ENCODE results near the gene FUNDC1.
"Not testable (repeated sequence)": the region's sequence is repeated elsewhere in the genome, so short reads cannot be mapped to it uniquely, and the experiment has no call there.

FUNDC1 gene, protein sequence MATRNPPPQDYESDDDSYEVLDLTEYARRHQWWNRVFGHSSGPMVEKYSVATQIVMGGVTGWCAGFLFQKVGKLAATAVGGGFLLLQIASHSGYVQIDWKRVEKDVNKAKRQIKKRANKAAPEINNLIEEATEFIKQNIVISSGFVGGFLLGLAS
- total RNA-seq, result 1.3 to 11.4 (median 8.3) reads per million in 9 experiments

DNA sequence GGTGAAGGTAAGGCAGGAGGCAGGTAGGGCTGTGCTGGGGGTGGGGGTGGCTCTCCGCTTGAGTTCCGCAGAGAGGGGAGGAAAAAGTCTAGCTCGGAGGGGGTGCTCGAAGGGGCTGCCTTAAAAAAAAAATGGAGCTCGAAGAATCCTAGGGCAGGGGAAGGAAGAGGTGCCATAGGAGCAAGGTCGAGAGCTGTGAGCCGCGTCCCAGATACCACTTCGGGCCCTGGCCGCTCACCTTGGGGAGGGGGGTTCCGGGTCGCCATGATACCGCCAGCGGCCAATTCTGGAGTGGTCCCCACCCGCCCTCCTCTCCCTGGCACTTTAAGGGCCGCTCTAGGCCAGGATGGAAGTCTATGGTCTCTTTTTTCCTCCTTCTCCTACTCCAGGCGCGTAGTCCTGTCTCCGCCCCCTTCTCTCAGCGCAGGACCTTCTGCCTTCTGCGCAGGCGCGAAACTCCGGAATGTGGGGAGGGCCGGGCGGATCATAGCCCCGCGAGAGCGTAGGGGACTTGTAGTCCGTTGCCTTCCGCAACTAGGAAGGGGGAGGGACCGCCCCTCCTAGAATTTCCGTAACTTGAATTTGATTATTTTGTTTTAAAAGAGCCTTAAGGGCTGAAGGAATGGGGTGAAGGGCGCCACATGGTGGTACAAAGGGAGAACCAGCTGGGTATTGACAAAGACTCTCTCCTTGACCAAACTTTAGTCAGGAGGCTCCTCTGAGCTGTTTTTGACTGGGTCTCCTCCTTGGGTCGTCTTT, at the start of gene FUNDC1:
Gene FUNDC1 (minus strand): TSS at position 293 of the 759 bp plus-strand sequence. CDS start 27 bp downstream, at position 266.
- peak within 1 kb of the TSS; percentile 87 to 88 for H3K4me3 Mint-ChIP-seq
- peak; percentile 95 for ATAC-seq (replicated peaks)
- H3K27ac Mint-ChIP-seq, result peak within 1 kb of the TSS; percentile 90
- peaks cover 8% of the 10 kb centered on the region for H3K36me3 Mint-ChIP-seq (ENCODE audit: insufficient read depth)
- no peaks in the 10 kb centered on the region for H3K27me3 Mint-ChIP-seq
- H3K9me3 Mint-ChIP-seq, result no peaks in the 10 kb centered on the region
- DNase-seq, result peak; percentile 82 to 83 (median 83)
- peaks cover 12 to 18% of the 10 kb centered on the region in 2 donors for H3K4me1 Mint-ChIP-seq (ENCODE audit: low read depth in 2 of 2)

DNA sequence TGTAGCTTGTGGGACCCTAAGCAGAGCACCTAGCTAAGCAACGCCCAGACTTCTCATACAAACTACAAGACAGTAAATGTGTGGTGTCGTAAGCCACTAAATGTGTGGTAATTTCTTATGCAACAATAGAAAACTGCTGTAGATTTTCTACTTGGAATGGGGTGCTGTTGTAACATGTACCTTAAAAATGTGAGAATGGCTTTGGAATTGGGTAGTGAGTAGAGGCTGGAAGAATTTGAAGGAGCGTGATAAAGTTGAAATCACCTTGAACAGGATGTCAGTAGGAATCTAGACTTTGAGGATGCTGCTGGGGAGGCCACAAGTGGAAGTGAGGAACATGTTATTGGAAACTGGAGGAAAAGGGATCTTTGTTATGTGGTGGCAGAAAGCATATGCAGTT, 43.2 kb upstream of the FUNDC1 start:
- no peak for ATAC-seq (replicated peaks)
- DNase-seq, result no peak
- Mint-ChIP-seq H3K9me3 (no peaks in the 10 kb centered on the region), H3K27me3 (no peaks in the 10 kb centered on the region), H3K27ac (no peak overlapping the region), H3K4me1 (ENCODE audit: low read depth in 2 of 2) (no peaks in the 10 kb centered on the region), H3K36me3 (ENCODE audit: insufficient read depth) (no peaks in the 10 kb centered on the region), H3K4me3 (no peak overlapping the region)

DNA sequence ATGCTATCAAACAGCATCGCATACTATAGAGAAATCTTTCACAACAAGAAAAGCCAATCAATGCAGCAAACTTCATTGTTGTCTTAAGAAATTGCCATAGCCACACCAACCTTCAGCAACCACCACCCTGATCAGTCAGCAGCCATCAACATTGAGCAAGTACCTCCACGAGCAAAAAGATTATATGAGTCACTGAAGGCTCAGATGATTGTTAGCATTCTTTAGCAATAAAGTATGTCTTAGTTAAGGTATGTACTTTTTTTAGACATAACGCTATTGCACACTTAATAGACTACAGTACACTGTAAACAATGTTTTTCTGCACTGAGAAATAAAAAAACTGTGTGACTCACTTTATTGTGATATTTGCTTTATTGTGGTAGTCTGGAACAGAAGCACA, 37.8 kb upstream of the FUNDC1 start:
- H3K4me3 Mint-ChIP-seq, result no peak overlapping the region
- H3K4me1 Mint-ChIP-seq (ENCODE audit: low read depth in 2 of 2), result no peaks in the 10 kb centered on the region
- H3K27me3 Mint-ChIP-seq, result no peaks in the 10 kb centered on the region
- no peaks in the 10 kb centered on the region for H3K36me3 Mint-ChIP-seq (ENCODE audit: insufficient read depth)
- no peaks in the 10 kb centered on the region for H3K9me3 Mint-ChIP-seq
- ATAC-seq (replicated peaks) (no peak), DNase-seq (no peak)
- H3K27ac Mint-ChIP-seq, result no peak overlapping the region

DNA sequence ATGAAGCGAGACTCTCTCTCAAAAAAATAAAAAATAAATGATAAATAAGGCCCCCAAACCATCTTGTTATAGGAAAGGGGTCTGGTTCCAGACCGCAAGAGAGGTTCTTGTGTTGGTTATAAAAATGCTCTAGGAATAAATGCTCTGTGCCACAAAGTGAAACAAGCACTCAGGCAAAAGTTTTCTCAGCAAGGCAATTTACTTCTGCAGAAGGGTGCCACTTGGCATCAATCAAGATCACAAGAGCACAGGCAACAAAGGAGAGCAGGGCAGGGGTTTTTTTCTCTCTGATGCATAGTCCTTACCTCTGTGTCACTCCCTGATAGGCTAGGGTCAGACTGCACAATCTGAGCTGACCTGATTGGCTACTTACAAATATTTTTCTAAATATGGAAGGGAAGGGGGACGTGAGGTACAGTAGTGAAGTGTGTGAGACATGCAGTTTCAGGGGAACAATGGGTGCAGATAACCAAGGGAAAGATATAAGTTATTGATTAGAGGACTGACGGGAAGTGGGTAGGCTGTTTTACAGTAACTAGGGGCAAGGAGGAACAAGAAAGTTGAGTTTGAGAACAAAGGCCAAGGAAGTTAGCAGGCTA, 29.8 kb upstream of the FUNDC1 start:
- DNase-seq, result no peak
- H3K4me3 Mint-ChIP-seq, result no peak overlapping the region
- ATAC-seq (replicated peaks), result no peak
- H3K27ac Mint-ChIP-seq, result no peak overlapping the region
- no peaks in the 10 kb centered on the region for H3K4me1 Mint-ChIP-seq (ENCODE audit: low read depth in 2 of 2)
- no peaks in the 10 kb centered on the region for H3K27me3 Mint-ChIP-seq
- H3K36me3 Mint-ChIP-seq (ENCODE audit: insufficient read depth), result no peaks in the 10 kb centered on the region
- H3K9me3 Mint-ChIP-seq, result peaks cover 0 to 4% of the 10 kb centered on the region in 2 donors

DNA sequence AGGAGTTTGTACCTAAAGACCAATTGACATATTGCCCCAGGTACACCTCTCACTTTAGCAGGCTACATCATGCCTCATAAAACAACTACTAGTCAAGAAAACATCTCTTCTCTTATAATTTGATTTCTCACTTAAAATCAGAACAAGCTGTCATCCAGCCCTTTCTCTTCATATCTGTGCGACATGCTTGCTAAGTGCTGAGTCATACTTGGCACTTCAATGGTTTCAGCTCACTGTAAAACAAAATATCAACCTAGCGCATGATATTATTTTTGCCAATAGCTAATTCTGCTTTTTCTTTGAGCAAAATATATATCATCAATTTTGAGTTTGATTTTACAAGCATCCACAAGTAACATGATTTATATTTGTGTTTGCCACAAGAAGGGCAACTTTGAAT, 27.9 kb upstream of the FUNDC1 start:
- H3K36me3 Mint-ChIP-seq (ENCODE audit: insufficient read depth), result no peaks in the 10 kb centered on the region
- DNase-seq, result no peak
- no peak overlapping the region for H3K4me3 Mint-ChIP-seq
- H3K4me1 Mint-ChIP-seq (ENCODE audit: low read depth in 2 of 2), result no peaks in the 10 kb centered on the region
- ATAC-seq (replicated peaks), result no peak
- no peak overlapping the region for H3K27ac Mint-ChIP-seq
- no peaks in the 10 kb centered on the region for H3K27me3 Mint-ChIP-seq
- peaks cover 0 to 4% of the 10 kb centered on the region in 2 donors for H3K9me3 Mint-ChIP-seq

DNA sequence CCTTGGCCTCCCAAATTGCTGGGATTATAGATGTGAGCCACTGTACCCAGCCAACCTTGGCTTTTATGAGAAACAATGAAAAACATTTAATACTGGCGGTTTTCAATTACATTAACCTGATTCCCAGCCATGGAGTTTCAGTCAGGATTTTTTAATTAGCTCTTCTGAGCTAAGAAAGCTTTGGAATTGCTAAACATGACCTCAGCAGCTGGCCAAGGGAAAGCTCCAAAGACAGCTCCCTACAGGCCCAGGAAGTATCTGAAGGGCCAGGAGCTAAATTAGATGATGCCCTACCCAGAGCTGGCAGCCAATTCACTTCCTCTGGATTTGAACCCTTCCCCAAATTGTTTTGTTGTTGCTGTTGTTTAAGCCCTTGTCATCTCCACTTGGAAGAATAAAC, 26.5 kb upstream of the FUNDC1 start:
- Mint-ChIP-seq H3K36me3 (ENCODE audit: insufficient read depth) (no peaks in the 10 kb centered on the region), H3K27ac (no peak overlapping the region), H3K4me1 (ENCODE audit: low read depth in 2 of 2) (no peaks in the 10 kb centered on the region), H3K4me3 (no peak overlapping the region), H3K9me3 (peaks cover 0 to 4% of the 10 kb centered on the region in 2 donors), H3K27me3 (no peaks in the 10 kb centered on the region)
- DNase-seq, result no peak
- ATAC-seq (replicated peaks), result no peak

DNA sequence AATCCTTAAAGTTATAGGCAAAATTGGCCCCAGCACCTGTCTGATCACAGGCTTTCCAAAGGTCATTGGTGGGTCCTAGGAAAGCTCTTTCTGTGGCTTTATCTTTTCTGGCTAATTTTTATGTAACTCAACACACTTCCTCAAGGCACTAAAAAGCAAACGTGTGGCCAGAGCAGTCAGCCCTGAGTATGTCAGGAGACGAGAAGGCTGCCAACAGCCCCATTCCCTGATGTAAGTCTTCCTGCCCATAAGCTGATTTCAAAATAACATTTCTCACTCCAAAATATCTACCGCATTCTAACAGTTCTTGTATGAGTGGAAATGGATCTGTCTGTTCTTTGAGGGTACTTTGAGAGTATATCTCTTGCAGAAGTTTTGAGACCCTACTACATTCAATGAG, 25.5 kb upstream of the FUNDC1 start:
- Mint-ChIP-seq H3K9me3 (peaks cover 0 to 4% of the 10 kb centered on the region in 2 donors), H3K4me3 (no peak overlapping the region), H3K4me1 (ENCODE audit: low read depth in 2 of 2) (no peaks in the 10 kb centered on the region), H3K27ac (no peak overlapping the region), H3K27me3 (no peaks in the 10 kb centered on the region), H3K36me3 (ENCODE audit: insufficient read depth) (no peaks in the 10 kb centered on the region)
- DNase-seq (no peak), ATAC-seq (replicated peaks) (no peak)

DNA sequence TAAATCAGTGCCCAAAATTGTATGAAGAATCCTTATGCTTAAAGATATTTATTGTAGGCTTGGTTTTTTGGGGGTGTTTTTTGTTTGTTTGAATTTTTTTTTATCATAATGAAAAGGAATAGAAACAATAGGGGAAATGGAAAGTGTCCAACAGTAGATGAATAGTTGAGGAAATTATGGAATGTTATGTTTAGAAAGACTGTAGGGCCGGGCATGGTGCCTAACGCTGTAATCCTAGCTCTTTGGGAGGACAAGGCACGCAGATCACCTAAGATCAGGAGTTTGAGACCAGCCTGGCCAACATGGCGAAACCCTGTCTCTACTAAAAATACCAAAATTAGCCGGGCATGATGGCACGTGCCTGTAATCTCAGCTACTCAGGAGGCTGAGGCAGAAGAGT, 19.2 kb upstream of the FUNDC1 start:
- H3K36me3 Mint-ChIP-seq (ENCODE audit: insufficient read depth); H3K27me3 Mint-ChIP-seq; DNase-seq; H3K9me3 Mint-ChIP-seq; H3K4me3 Mint-ChIP-seq; ATAC-seq (replicated peaks); H3K27ac Mint-ChIP-seq; H3K4me1 Mint-ChIP-seq (ENCODE audit: low read depth in 2 of 2): not testable (repeated sequence)

DNA sequence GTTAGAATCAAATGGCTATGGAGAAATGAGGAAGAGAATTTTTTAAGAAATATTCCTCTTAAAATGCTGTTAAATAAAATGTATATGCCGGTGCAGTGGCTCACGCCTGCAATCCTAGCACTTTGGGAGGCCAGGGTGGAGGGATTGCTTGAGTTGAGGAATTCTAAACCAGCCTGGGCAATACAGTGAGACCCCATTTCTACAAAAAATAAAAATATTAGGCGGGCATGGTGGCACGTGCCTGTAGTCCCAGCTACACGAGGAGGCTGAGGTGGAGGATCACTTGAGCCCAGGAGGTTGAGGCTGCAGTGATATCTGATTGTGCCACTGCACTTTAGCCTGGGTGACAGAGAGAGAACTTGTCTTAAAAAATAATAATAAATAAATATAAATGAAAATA, 7.9 kb upstream of the FUNDC1 start:
- H3K27ac Mint-ChIP-seq, result no peak overlapping the region
- H3K4me3 Mint-ChIP-seq, result no peak overlapping the region
- ATAC-seq (replicated peaks), result no peak
- no peaks in the 10 kb centered on the region for H3K4me1 Mint-ChIP-seq (ENCODE audit: low read depth in 2 of 2)
- no peaks in the 10 kb centered on the region for H3K27me3 Mint-ChIP-seq
- DNase-seq, result no peak
- no peaks in the 10 kb centered on the region for H3K36me3 Mint-ChIP-seq (ENCODE audit: insufficient read depth)
- H3K9me3 Mint-ChIP-seq, result no peaks in the 10 kb centered on the region

DNA sequence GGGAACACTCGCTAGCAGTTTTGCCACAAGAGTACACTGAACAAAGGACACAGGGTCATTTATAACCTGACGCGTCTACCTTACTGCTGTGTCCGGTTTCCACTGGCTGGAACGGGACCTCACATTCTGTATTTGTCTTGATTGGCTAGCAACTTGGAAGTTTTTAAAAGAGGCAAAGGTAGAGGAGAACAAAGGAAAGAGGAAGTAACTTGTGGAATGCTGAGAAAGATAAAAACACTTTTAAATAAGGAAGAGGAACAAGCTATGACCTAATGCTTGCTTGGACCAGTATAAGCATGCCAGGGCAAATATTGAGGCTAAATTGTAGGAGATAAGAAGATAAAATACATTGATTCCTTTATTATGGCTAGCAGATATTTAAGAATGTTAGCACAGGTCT, 2.8 kb upstream of the FUNDC1 start:
- H3K4me3 Mint-ChIP-seq; H3K27ac Mint-ChIP-seq; H3K36me3 Mint-ChIP-seq (ENCODE audit: insufficient read depth); H3K9me3 Mint-ChIP-seq; DNase-seq; ATAC-seq (replicated peaks); H3K27me3 Mint-ChIP-seq: not testable (repeated sequence)
- H3K4me1 Mint-ChIP-seq (ENCODE audit: low read depth in 2 of 2), result peaks cover 8 to 13% of the 10 kb centered on the region in 2 donors

DNA sequence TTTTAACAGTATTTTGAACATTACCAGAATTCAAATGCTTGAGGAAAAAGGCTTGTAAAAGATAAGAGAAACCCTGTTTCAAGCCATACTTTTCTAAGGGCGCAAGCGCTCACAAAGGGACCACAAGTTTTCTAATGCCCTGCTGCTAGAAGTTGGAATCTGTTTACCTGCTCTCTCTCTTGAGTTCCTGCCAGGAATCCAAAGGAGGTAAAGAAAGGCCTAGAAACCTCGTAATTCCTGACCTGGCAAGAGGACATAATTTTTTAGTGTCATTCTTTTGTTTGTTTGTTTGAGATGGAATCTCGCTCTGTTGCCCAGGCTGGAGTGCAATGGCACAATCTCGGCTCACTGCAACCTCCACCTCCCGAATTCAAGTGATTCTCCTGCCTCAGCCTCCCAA, 1.4 kb upstream of the FUNDC1 start:
- ATAC-seq (replicated peaks) (no peak), DNase-seq (no peak)
- Mint-ChIP-seq H3K27ac (no peak overlapping the region), H3K36me3 (ENCODE audit: insufficient read depth) (peaks cover 8% of the 10 kb centered on the region), H3K4me1 (ENCODE audit: low read depth in 2 of 2) (peaks cover 12 to 18% of the 10 kb centered on the region in 2 donors), H3K27me3 (no peaks in the 10 kb centered on the region), H3K9me3 (no peaks in the 10 kb centered on the region), H3K4me3 (no peak overlapping the region)

DNA sequence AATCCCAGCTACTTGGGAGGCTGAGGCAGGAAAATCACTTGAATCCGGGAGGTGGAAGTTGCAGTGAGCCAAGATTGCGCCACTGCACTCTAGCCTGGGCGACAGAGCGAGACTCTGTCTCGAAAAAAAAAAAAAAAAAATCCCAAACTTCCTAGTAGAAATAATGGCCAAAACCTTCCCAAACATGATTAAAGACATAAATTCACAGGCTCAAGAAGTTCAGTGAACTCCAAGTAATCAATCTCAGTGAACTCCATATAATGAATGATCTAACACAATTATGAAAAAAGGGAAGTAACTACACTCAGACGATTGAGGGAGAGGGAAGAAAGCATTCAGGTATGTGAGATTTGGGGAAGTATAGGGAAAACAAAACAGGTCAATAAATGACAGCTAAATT, 6.5 kb downstream of the FUNDC1 start:
- no peak for ATAC-seq (replicated peaks)
- peak overlapping the region in 1 of 2 donors; percentile 36 for H3K27ac Mint-ChIP-seq
- peaks cover 3% of the 10 kb centered on the region for H3K36me3 Mint-ChIP-seq (ENCODE audit: insufficient read depth)

DNA sequence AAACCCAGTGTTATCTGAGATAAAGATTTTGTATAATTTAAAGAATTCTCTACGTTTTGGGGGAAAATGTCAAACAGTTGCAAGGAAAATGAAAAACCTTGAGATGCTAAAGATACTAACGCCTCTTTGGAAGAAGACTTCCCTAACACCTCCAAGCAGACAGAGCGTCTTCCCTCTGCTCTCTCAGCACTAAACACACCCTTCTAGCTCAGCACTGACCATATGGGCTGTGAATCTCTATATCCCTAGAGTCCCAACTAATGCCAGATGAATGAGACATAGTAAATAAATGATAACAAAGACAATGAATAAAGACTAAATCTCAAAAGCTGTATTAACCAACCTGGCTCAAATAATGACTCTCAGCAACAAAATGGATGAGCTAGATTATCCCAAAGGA, 13.3 kb downstream of the FUNDC1 start:
- Mint-ChIP-seq H3K36me3 (ENCODE audit: insufficient read depth) (peaks cover 17% of the 10 kb centered on the region), H3K27ac (no peak overlapping the region), H3K4me1 (ENCODE audit: low read depth in 2 of 2) (peaks cover 4 to 11% of the 10 kb centered on the region in 2 donors), H3K4me3 (no peak overlapping the region), H3K27me3 (no peaks in the 10 kb centered on the region), H3K9me3 (no peaks in the 10 kb centered on the region)
- no peak for ATAC-seq (replicated peaks)
- no peak for DNase-seq

More for the DNA sequence above, 6.5 kb downstream of the FUNDC1 start:
- H3K4me1 Mint-ChIP-seq (ENCODE audit: low read depth in 2 of 2), result peaks cover 6 to 14% of the 10 kb centered on the region in 2 donors
- no peak for DNase-seq
- no peak overlapping the region for H3K4me3 Mint-ChIP-seq
- no peaks in the 10 kb centered on the region for H3K27me3 Mint-ChIP-seq
- H3K9me3 Mint-ChIP-seq, result no peaks in the 10 kb centered on the region

DNA sequence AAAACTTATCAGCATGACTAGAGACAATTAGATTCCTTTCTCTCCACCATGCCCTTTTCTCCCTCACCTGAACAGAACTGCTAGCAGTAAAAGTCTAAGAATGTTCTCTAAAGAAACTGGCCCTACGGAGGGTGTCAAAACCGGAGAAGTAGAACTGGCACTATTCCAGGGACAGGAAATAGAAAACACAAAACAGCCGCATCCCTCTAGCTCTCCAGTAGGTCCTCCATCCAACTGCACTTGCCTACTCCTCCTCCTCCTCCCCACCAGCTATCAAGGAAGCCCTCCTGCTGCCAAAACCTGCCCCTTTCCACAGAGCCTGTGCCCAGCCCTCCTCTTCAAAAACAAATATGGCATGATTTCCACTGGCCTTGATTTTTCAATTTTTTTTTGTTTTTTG, 28.4 kb downstream of the FUNDC1 start:
- Mint-ChIP-seq H3K9me3 (no peaks in the 10 kb centered on the region), H3K4me3 (no peak overlapping the region), H3K27me3 (no peaks in the 10 kb centered on the region), H3K27ac (no peak overlapping the region), H3K36me3 (ENCODE audit: insufficient read depth) (no peaks in the 10 kb centered on the region), H3K4me1 (ENCODE audit: low read depth in 2 of 2) (no peaks in the 10 kb centered on the region)
- ATAC-seq (replicated peaks), result no peak
- DNase-seq, result no peak

All from effector memory CD8-positive, alpha-beta T cell (primary cell).